ENCODE results near the gene INO80B. TPM values are rescaled to one million over a fixed set of nuclear protein-coding genes. Genes with fewer than 3 reads are reported as not detected.

The INO80B gene
- total and polyA plus RNA-seq, 2 donors (not counting 1 experiment from before 2014, with no cell fraction given): 30.4 to 78.6 TPM

DNA sequence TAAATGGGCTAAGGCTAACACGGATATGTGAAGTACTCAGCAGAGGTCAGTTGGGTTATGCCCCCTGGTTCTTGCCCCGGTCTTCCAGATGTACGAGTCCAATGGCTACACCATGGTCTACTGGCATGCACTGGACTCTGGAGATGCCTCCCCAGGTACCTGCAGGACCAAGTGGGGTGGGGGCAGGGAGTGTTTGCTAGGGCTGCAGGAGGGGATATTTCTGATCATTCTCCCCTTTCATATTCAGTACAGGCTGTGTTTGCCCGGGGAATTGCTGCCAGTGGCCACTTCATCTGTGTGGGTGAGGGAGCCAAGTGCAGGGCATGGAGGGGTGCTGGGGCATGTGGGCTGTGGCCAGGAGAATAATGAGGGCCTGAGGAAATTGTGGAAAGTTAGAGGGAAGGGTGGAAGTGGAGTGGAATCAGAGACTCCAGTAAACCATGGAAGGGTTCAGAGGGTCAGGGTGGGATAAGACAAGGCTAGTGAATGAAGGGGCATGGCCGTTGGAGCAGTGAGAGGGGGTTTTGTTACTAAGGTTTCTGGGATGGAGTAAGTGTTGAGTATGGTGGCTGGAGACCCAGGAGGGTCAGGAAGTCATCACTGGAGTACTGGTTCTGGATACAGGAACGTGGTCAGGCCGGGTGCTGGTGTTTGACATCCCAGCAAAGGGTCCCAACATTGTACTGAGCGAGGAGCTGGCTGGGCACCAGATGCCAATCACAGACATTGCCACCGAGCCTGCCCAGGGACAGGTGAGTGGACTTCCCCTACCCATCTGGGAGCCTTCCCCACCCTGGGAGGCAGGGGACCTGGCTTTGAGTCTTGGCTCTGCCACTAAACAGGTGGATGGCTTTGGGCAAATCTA, 31.4 kb upstream of the INO80B start:
- Mint-ChIP-seq H3K9me3 (ENCODE audit: insufficient read depth) (no peaks in the 10 kb centered on the region), H3K27ac (no peak overlapping the region), H3K4me3 (peak overlapping the region; percentile 98), H3K27me3 (no peaks in the 10 kb centered on the region), H3K4me1 (peaks cover 32% of the 10 kb centered on the region)
- Histone ChIP-seq H3K9ac (ENCODE audit: low read length) (no peak overlapping the region), H3K4me2 (replicated peaks; ENCODE audit: low read depth, low read length, poor library complexity, severe bottlenecking) (no peak overlapping the region), H2AFZ (ENCODE audit: insufficient read depth, low read depth, low read length, poor library complexity, severe bottlenecking) (no peak overlapping the region), H3K79me2 (ENCODE audit: control insufficient read depth, insufficient read depth, low read length) (no peaks in the 10 kb centered on the region), H4K20me1 (ENCODE audit: control insufficient read depth, insufficient read depth, low read length, poor library complexity, severe bottlenecking) (no peaks in the 10 kb centered on the region), H3K4me3 (ENCODE audit: control extremely low read depth in 1 of 5, extremely low read depth in 1 of 5, insufficient read depth in 1 of 5, low read depth in 2 of 5, low read length in 4 of 5) (no peak overlapping the region), H3K36me3 (replicated peaks in 1 of 2; ENCODE audit: control extremely low read depth in 1 of 2, control insufficient read depth in 1 of 2, extremely low read depth in 1 of 2, insufficient read depth in 2 of 2, low read length in 1 of 2) (peaks cover 0 to 11% of the 10 kb centered on the region in 2 experiments), H3K27me3 (replicated peaks in 1 of 4; ENCODE audit: control extremely low read depth in 1 of 4, control insufficient read depth in 3 of 4, insufficient read depth in 4 of 4, low read length in 3 of 4) (no peaks in the 10 kb centered on the region), H3K4me1 (ENCODE audit: control insufficient read depth in 2 of 2, insufficient read depth in 2 of 2, low read length in 2 of 2) (peaks cover 22 to 31% of the 10 kb centered on the region in 2 donors), H3K27ac (ENCODE audit: low read length in 2 of 2) (no peak overlapping the region), H3K9me3 (ENCODE audit: control extremely low read depth in 1 of 3, control insufficient read depth in 2 of 3, insufficient read depth in 1 of 3, low read length in 2 of 3) (no peaks in the 10 kb centered on the region)
- ChIA-PET CTCF (no interaction called here), POLR2A (no interaction called here)
- TF ChIP-seq EZH2 (IDR thresholded peaks at IDR 0.05; ENCODE audit: borderline replicate concordance, insufficient read depth, low read depth, low read length, poor library complexity, severe bottlenecking): no peak
- TF ChIP-seq, protein P1, sequence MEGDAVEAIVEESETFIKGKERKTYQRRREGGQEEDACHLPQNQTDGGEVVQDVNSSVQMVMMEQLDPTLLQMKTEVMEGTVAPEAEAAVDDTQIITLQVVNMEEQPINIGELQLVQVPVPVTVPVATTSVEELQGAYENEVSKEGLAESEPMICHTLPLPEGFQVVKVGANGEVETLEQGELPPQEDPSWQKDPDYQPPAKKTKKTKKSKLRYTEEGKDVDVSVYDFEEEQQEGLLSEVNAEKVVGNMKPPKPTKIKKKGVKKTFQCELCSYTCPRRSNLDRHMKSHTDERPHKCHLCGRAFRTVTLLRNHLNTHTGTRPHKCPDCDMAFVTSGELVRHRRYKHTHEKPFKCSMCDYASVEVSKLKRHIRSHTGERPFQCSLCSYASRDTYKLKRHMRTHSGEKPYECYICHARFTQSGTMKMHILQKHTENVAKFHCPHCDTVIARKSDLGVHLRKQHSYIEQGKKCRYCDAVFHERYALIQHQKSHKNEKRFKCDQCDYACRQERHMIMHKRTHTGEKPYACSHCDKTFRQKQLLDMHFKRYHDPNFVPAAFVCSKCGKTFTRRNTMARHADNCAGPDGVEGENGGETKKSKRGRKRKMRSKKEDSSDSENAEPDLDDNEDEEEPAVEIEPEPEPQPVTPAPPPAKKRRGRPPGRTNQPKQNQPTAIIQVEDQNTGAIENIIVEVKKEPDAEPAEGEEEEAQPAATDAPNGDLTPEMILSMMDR (IDR thresholded peaks at IDR 0.05): no peak
- intact Hi-C loops (cut with micrococcal nuclease): no loop called here
- DNase-seq (no peak), ATAC-seq (ENCODE audit: low read depth) (no peak)
- WGBS (ENCODE audit: insufficient coverage): 92% methylated on average over 6 of the region's 9 CpGs

Measured in B cell (primary cell).